ENCODE results near the gene MGAT4A.

The MGAT4A gene

GRCh38 chr2:98731041-98731893 is at the start of gene MGAT4A:
Gene MGAT4A (minus strand): TSS chr2:98731132. CDS start chr2:98726332, 4,800 bp downstream.
- DNase-seq: peak in 1 of 2 experiments; percentile 34

DNA sequence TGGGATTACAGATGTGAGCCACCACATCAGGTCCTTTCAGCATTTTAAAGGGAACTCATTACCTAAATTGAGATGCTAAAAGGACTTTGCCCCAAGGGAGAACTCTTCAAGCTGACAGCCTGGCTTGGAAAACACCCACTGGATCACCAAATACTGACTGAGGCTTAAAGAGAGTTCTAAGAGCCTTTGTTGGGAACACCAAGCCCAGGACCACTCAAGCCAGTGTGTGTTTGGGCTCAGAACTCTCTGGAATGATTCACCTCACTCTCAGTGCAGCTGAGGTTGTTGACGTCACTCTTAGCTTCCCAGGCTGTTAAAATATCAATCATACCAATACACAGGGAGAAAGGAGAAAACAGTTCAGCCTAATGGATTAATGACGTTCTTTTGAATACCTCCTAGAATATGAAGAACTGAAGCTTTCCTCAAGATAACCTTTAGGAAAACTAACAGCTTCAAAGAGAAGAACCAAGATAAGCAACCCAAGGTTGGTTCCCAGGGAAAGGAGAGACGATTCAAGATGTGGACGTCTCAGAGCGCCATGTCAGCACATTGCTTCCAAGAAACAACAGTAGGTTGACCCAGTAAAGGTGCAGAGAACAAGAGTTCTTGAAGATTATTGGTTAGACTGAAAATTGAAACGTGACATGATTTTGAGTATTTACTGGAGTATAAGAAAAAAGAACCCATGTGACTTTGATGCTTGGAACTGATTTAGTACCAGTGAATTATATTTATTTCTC is 48.0 kb upstream of the MGAT4A start:
- no peak for DNase-seq

DNA sequence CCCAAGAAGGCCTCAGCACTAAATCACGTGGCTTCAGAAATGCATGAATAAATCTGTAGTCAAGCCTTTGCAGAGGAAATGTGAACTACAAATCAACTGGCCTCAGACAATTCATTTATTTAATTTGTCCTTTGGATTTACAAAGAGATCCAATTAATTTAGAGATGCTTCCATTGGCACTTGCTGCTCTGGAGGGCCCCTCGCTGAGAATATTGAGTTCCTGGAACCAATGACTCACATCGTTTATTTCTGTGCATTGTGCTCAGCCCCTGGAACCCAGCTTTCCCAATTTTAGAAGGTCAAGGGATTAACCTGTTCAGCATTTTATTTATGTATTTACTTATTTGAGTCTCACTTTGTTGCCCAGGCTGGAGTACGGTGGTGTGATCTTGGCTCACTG is 47.2 kb upstream of the MGAT4A start:
- no peak for DNase-seq

- DNase-seq: no peak
These were observed 46.8 kb upstream of the MGAT4A start for GRCh38 chr2:98777710-98778109.

- no peak for DNase-seq
These were observed 46.1 kb upstream of the MGAT4A start for GRCh38 chr2:98777076-98777475.

- no peak for DNase-seq
These were observed 45.2 kb upstream of the MGAT4A start for GRCh38 chr2:98776136-98776535.

GRCh38 chr2:98775146-98775986 is 44.4 kb upstream of the MGAT4A start:
- no peak for DNase-seq

- DNase-seq: no peak
These were observed 43.0 kb upstream of the MGAT4A start for GRCh38 chr2:98773907-98774306.

- no peak for DNase-seq
These were observed 42.2 kb upstream of the MGAT4A start for GRCh38 chr2:98773169-98773568.

DNA sequence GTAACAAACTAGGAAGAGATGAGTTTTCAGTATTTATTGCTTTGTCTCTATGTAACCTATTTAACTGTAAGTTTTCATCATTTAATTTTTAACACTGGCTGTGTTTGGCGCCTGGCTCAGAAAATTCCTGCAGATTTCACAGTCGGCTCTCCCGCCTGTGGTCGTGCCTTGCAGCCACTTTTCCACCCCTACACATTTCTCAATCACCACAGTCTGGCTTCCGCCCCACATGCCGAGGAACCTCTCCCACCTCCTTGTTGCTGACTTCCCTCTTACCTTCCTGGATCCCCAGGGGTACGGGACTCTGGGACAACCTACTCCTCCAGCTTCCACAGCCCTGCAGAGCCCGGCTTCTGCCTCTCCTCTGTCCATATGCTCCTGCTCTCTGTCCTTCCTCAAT is 41.6 kb upstream of the MGAT4A start:
- no peak for DNase-seq

- DNase-seq: no peak
These were observed 41.0 kb upstream of the MGAT4A start for GRCh38 chr2:98771721-98772524.

- DNase-seq: no peak
These were observed 40.3 kb upstream of the MGAT4A start for GRCh38 chr2:98771264-98771663.

- peak; percentile 54 to 67 for DNase-seq
These were observed 38.9 kb upstream of the MGAT4A start for GRCh38 chr2:98769784-98770183.

- peak in 1 of 2 experiments; percentile 13 for DNase-seq
These were observed 38.2 kb upstream of the MGAT4A start for GRCh38 chr2:98769114-98769476.

DNA sequence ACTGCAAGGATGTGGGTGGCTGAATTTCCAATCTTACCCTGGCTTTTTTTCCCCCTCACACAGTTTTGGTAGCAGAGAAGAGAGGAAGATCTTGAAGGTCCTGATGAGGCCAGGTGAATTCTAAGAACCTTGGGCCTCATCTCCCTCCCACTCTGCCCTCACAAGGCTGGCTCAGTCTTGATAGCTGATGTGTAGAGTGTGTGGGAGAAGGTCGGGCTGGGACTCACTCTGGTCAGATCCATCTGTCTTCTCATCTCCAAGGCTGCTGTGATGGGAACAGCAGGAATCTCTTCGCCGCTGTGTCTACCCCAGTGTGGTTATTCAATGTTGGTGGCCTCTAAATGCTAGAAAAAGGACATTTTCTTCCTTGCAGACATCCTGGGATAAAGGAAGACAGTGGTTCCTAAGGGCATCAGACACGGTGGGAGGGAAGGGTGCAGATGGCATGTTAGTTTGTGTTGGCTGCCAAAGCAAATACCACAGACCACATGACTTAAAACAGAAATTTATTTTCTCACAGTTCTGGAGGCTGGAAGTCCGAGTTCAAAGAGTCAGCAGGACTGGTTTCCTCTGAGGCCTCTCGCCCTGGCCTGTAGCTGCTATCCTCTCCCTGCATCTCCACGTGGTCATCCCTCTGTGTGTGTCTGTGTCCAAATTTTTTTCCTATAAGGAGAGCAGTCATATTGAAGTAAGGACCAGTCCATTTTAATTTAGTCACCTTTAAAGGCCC is 37.6 kb upstream of the MGAT4A start:
- no peak for DNase-seq

- no peak for DNase-seq
These were observed 33.6 kb upstream of the MGAT4A start for GRCh38 chr2:98764499-98764898.

DNA sequence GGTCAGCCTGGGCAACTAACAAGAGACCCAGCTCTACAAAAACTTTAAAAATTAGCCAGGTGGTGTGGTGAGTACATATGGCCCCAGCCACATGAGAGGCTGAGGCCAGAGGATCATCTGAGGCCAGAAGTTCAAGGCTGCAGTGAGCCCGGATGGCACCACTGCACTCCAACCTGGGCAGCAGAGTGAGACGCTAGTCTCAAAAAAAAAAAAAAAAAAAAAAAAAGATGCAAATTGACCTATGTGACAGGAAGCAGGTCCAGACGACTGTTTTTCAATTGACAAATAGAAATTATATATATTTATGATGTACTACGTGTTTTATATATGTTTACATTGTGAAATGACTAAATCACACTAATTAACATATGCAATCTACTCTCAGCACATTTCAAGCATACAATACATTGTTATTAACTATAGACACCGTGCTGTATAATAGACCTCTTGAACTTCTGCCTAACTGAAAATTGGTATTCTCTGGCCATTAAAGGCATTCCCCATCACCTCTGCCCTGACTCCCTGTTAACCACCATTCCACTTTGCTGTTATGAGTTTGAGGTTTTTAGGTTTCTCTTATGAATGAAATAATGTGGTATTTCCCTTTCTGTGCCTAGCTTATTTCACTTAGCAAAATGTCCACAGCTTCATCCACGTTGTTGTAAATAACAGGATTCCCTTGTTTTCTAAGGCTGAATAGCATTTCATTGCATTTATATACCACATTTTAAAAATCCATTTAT is 32.4 kb upstream of the MGAT4A start:
- DNase-seq: no peak

DNA sequence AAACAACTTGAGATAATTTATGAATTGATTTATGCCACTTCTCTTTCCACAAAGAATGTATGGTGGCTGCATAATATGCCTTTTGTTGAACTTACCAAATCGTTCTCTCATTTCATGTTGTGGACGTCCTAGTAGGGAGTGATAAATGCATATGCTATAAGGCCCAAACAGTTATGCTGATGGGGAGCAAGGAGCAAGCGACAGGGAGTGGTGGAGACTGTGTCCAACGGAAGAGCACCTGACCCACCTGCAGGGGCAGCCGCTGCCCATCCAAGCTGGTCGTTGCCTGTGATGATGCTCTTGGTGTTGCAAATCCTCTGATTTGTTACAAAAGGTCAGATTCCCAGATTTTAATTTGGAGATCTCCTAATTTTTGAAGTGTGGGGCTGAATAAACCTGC is 31.0 kb upstream of the MGAT4A start:
- no peak for DNase-seq

- DNase-seq: no peak
These were observed 30.4 kb upstream of the MGAT4A start for GRCh38 chr2:98761267-98761781.

- DNase-seq: no peak
These were observed 29.1 kb upstream of the MGAT4A start for GRCh38 chr2:98759827-98760625.
